Measurements from ENCODE around the gene MAP3K15. TPM values are rescaled to one million over a fixed set of nuclear protein-coding genes. Genes with fewer than 3 reads are reported as not detected.

The MAP3K15 gene
- total and polyA plus RNA-seq, 10 of the 15 experiments (the other 5 are each of a cell fraction or from before 2014, with no cell fraction given) = 0.03 to 0.16 TPM; not detected in 8

DNA sequence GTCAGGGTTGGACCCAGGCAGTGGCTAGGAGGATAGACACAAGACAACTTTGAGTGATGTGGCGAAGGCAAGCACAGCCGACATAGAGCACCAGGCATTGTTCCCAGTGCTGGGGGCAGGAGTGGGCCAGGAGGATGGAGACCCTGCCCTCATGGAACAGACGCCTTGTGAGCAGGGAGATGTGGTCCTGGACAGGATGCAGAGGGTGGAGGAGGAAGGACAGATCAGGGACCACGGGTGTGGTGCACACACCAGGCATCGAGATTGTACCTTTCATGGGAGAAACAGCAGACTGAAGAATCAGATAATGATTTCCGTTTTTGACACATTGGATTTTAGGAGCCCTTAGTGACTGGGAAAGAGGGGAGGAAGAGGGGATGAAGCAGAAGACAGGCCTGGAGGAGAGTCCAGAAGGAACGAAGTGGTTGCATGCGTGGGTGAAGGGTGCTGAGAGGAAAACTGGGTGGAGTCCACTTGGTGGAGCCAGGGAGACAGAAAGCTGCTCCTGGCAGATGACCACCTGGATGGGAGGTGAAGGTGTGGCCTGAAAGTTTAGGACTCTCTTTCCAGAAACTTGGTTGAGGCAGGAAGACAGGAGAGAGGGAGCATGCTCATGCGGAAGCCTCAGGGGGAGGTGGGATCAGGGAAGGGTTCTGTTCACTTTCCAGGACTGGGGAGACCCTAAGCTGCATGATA, 27.9 kb upstream of the MAP3K15 start:
- Histone ChIP-seq H3K9me3 (replicated peaks; ENCODE audit: control insufficient read depth, insufficient read depth, low read length) (no peaks in the 10 kb centered on the region), H3K27me3 (replicated peaks in 1 of 2; ENCODE audit: control insufficient read depth in 2 of 2, insufficient read depth in 2 of 2, low read length in 1 of 2) (no peaks in the 10 kb centered on the region), H3K4me2 (ENCODE audit: control insufficient read depth, insufficient read depth) (no peak overlapping the region), H3K27ac (ENCODE audit: control insufficient read depth, insufficient read depth) (no peak overlapping the region), H3K36me3 (ENCODE audit: control insufficient read depth in 2 of 2, insufficient read depth in 2 of 2, low read length in 1 of 2) (peaks cover 5 to 16% of the 10 kb centered on the region in 2 experiments; a peak in 3 of 4 replicates), H3K4me3 (no peak overlapping the region), H3K79me2 (ENCODE audit: control insufficient read depth, insufficient read depth, low read length) (no peaks in the 10 kb centered on the region), H2AFZ (ENCODE audit: control insufficient read depth, low read depth, low read length) (no peak overlapping the region), H4K20me1 (ENCODE audit: control insufficient read depth, insufficient read depth) (no peaks in the 10 kb centered on the region), H3K4me1 (ENCODE audit: control insufficient read depth, insufficient read depth, low read length) (no peaks in the 10 kb centered on the region), H3K9ac (ENCODE audit: control insufficient read depth, insufficient read depth, low read length) (no peak overlapping the region)
- 64% methylated on average over 9 of the region's 9 CpGs for WGBS (ENCODE audit: insufficient coverage, insufficient replicate concordance, low lambda C conversion rate, missing lambda C conversion rate)
- BruUV-seq (replicated peaks) = no TSS peak
- SMC1A ChIA-PET (ENCODE audit: uncharacterized antibody, unreplicated experiment) = no interaction called here
- TF ChIP-seq POLR2A (IDR thresholded peaks at IDR 0.05; ENCODE audit: low read depth, low read length) (0 out of 2 replicates have a peak, but pooled peaks have one; percentile 25), HCFC1 (IDR thresholded peaks at IDR 0.05; ENCODE audit: low read length) (no peak)
- ATAC-seq = no peak
- intact Hi-C loops (cut with micrococcal nuclease; ENCODE audit: unreplicated experiment) = loop anchor here (5.0 kb wide), 1 partner anchor 524 kb away; no protein-coding TSS in a partner anchor
- RAD21 ChIA-PET (ENCODE audit: unreplicated experiment) = no interaction called here
- FAIRE-seq = no peak
- CTCF ChIA-PET = no interaction called here
- POLR2A ChIA-PET = interaction anchor here (0.6 kb wide), 1 partner anchor 180 kb away, joined by 6 read pairs; no protein-coding TSS in a partner anchor
- DNase-seq (ENCODE audit: low read depth, low spot score) = no peak
- in situ Hi-C loops (cut with MboI) = no loop called here

DNA sequence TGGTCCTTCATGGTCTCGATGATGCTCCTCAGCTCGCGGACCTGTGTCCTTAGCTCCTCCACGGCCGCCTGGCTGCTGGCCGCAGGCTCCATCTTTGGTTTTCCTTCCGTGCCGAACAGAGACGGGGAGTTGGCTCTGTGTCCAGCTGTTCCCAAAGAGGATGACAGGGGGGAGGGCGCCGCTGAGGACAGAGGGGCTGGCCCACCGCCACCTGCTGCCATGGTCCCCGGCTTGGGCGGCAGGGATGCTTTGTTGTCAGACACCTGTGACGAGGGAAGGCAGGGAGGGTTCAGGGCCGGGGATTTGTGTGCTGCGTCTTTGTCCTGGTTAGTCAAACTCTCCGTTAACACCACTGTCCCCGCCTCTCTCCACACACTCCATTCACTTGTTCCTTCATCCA, 26.6 kb upstream of the MAP3K15 start:
- Histone ChIP-seq H3K4me2 (ENCODE audit: control insufficient read depth, insufficient read depth) (no peak overlapping the region), H3K79me2 (ENCODE audit: control insufficient read depth, insufficient read depth, low read length) (no peaks in the 10 kb centered on the region), H4K20me1 (ENCODE audit: control insufficient read depth, insufficient read depth) (no peaks in the 10 kb centered on the region), H2AFZ (ENCODE audit: control insufficient read depth, low read depth, low read length) (no peak overlapping the region), H3K9me3 (replicated peaks; ENCODE audit: control insufficient read depth, insufficient read depth, low read length) (no peaks in the 10 kb centered on the region), H3K9ac (ENCODE audit: control insufficient read depth, insufficient read depth, low read length) (no peak overlapping the region), H3K4me1 (ENCODE audit: control insufficient read depth, insufficient read depth, low read length) (no peaks in the 10 kb centered on the region), H3K4me3 (no peak overlapping the region), H3K27ac (ENCODE audit: control insufficient read depth, insufficient read depth) (no peak overlapping the region), H3K36me3 (ENCODE audit: control insufficient read depth in 2 of 2, insufficient read depth in 2 of 2, low read length in 1 of 2) (peaks cover 0 to 16% of the 10 kb centered on the region in 2 experiments; a peak in 2 of 4 replicates), H3K27me3 (replicated peaks in 1 of 2; ENCODE audit: control insufficient read depth in 2 of 2, insufficient read depth in 2 of 2, low read length in 1 of 2) (no peaks in the 10 kb centered on the region)
- ChIA-PET SMC1A (ENCODE audit: uncharacterized antibody, unreplicated experiment) (no interaction called here), RAD21 (ENCODE audit: unreplicated experiment) (no interaction called here), CTCF (interaction anchor here (0.6 kb wide), 1 partner anchor 119 kb away, joined by 3 read pairs; no protein-coding TSS in a partner anchor), POLR2A (no interaction called here)
- FAIRE-seq = no peak
- 57% methylated on average over 19 of the region's 19 CpGs for whole genome bisulfite sequencing (ENCODE audit: insufficient coverage, insufficient replicate concordance, low lambda C conversion rate, missing lambda C conversion rate)
- no peak for DNase-seq (ENCODE audit: low read depth, low spot score)
- intact Hi-C loops (cut with micrococcal nuclease; ENCODE audit: unreplicated experiment) = loop anchor here (5.0 kb wide), 1 partner anchor 525 kb away; no protein-coding TSS in a partner anchor
- ATAC-seq = no peak
- in situ Hi-C loops (cut with MboI) = no loop called here
- BruUV-seq (replicated peaks) = no TSS peak
- TF ChIP-seq, protein P1, sequence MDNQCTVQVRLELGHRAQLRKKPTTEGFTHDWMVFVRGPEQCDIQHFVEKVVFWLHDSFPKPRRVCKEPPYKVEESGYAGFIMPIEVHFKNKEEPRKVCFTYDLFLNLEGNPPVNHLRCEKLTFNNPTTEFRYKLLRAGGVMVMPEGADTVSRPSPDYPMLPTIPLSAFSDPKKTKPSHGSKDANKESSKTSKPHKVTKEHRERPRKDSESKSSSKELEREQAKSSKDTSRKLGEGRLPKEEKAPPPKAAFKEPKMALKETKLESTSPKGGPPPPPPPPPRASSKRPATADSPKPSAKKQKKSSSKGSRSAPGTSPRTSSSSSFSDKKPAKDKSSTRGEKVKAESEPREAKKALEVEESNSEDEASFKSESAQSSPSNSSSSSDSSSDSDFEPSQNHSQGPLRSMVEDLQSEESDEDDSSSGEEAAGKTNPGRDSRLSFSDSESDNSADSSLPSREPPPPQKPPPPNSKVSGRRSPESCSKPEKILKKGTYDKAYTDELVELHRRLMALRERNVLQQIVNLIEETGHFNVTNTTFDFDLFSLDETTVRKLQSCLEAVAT (IDR thresholded peaks at IDR 0.05) = no peak
- TF ChIP-seq ZSCAN29 (IDR thresholded peaks at IDR 0.05) (no peak), SIX5 (IDR thresholded peaks at IDR 0.05; ENCODE audit: low read depth, low read length, severe bottlenecking) (no peak), MEF2A (IDR thresholded peaks at IDR 0.05; ENCODE audit: insufficient read depth, low read depth, low read length) (no peak), ESRRA (IDR thresholded peaks at IDR 0.05; ENCODE audit: low read length) (no peak), EED (IDR thresholded peaks at IDR 0.05; ENCODE audit: low read depth) (no peak), POU2F2 (IDR thresholded peaks at IDR 0.05; ENCODE audit: borderline replicate concordance, low read depth, low read length) (no peak), KDM1A (IDR thresholded peaks at IDR 0.05; ENCODE audit: borderline replicate concordance) (no peak), MTA3 (IDR thresholded peaks at IDR 0.05; ENCODE audit: borderline replicate concordance, low read length) (no peak), RFX5 (IDR thresholded peaks at IDR 0.05; ENCODE audit: low read depth, low read length) (no peak), PAX8 (IDR thresholded peaks at IDR 0.05) (no peak)
- TF ChIP-seq, protein P2, sequence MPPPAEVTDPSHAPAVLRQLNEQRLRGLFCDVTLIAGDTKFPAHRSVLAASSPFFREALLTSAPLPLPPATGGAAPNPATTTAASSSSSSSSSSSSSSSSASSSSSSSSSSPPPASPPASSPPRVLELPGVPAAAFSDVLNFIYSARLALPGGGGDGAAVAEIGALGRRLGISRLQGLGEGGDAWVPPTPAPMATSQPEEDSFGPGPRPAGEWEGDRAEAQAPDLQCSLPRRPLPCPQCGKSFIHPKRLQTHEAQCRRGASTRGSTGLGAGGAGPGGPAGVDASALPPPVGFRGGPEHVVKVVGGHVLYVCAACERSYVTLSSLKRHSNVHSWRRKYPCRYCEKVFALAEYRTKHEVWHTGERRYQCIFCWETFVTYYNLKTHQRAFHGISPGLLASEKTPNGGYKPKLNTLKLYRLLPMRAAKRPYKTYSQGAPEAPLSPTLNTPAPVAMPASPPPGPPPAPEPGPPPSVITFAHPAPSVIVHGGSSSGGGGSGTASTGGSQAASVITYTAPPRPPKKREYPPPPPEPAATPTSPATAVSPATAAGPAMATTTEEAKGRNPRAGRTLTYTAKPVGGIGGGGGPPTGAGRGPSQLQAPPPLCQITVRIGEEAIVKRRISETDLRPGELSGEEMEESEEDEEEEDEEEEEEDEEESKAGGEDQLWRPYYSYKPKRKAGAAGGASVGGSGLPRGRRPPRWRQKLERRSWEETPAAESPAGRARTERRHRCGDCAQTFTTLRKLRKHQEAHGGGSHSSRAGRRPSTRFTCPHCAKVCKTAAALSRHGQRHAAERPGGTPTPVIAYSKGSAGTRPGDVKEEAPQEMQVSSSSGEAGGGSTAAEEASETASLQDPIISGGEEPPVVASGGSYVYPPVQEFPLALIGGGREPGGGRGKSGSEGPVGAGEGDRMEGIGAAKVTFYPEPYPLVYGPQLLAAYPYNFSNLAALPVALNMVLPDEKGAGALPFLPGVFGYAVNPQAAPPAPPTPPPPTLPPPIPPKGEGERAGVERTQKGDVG (CRISPR knock-in tag; IDR thresholded peaks at IDR 0.05) = no peak
